Muscle of leg (tissue), 11 donors: ENCODE measurements around the gene SFXN5. TPM values are rescaled to one million over a fixed set of nuclear protein-coding genes. Genes with fewer than 3 reads are reported as not detected.
A peak's percentile ranks its signal among the peaks of the same experiment; 100 is the strongest.

ENCODE experiments used
- DNase-seq: peaks from one replicate; pipeline ENCODE4 v3.0.0; 2013
- H3K27ac ChIP-seq: one replicate; pipeline ENCODE4 v1.5.1; 2013; ENCODE audit warnings: mild to moderate bottlenecking, low read length, control low read depth
- H3K27me3 ChIP-seq: one replicate; pipeline ENCODE4 v1.6.1; 2013; ENCODE audit warnings: low read length; ENCODE audit not compliant: control insufficient read depth, insufficient read depth
- H3K36me3 ChIP-seq: one replicate; pipeline ENCODE4 v1.6.1; 2013; ENCODE audit warnings: low read length; ENCODE audit not compliant: control insufficient read depth, insufficient read depth
- H3K4me1 ChIP-seq: one replicate; pipeline ENCODE4 v1.6.1; 2013; ENCODE audit warnings: low read length; ENCODE audit not compliant: control insufficient read depth, insufficient read depth
- H3K4me3 ChIP-seq: one replicate; pipeline ENCODE4 v1.5.1; 2013; ENCODE audit warnings: low read length, control low read depth
- H3K9me3 ChIP-seq: replicated peaks from 2 replicates; pipeline ENCODE4 v1.6.1; 2013; ENCODE audit warnings: low read depth, low read length; ENCODE audit not compliant: control insufficient read depth
- WGBS: methylation state at CpG from one replicate; pipeline ENCODE4 v1.1.5; 2013; ENCODE audit warnings: missing lambda C conversion rate; ENCODE audit not compliant: insufficient coverage; 5-methylcytosine and 5-hydroxymethylcytosine counted together
- polyA plus RNA-seq, 8 donors: library from polyadenylated mRNA; unstranded; fragments of 120-200 nt; gene quantifications; one replicate each; pipeline versions ENCODE4 v1.2.1 to v1.2.3, GENCODE V29; 2013; ENCODE audit warnings: inconsistent platforms in 1 of 8, low replicate concordance in 1 of 8; ENCODE audit not compliant: insufficient read length in 8 of 8, insufficient read depth in 1 of 8
- total RNA-seq: library from RNA; stranded (reverse); fragments of 120-200 nt; gene quantifications from one replicate; pipeline ENCODE4 v1.2.4, GENCODE V29; 2013

The SFXN5 gene
- total and polyA plus RNA-seq, 9 donors = 6.0 to 9.0 (median 6.3) TPM

- DNase-seq = peak; percentile 21
- H3K4me3 ChIP-seq = no peak overlapping the region
- no peaks in the 10 kb centered on the region for H3K27me3 ChIP-seq
- H3K36me3 ChIP-seq = no peaks in the 10 kb centered on the region
- H3K27ac ChIP-seq = no peak overlapping the region
- H3K9me3 ChIP-seq = no peaks in the 10 kb centered on the region
- peaks cover 6% of the 10 kb centered on the region for H3K4me1 ChIP-seq
- 45% methylated on average over 7 of the region's 10 CpGs for WGBS
These were observed 107.9 kb downstream of the SFXN5 start for GRCh38 chr2:72963423-72964145.

GRCh38 chr2:72962911-72963310, 108.6 kb downstream of the SFXN5 start:
- WGBS = 69% methylated on average over 4 of the region's 7 CpGs
- no peaks in the 10 kb centered on the region for H3K27me3 ChIP-seq
- DNase-seq = no peak

GRCh38 chr2:72961853-72962468, 109.6 kb downstream of the SFXN5 start:
- no peak overlapping the region for H3K4me3 ChIP-seq
- H3K36me3 ChIP-seq = no peaks in the 10 kb centered on the region
- H3K27ac ChIP-seq = no peak overlapping the region
- DNase-seq = no peak
- H3K4me1 ChIP-seq = peaks cover 6% of the 10 kb centered on the region
- no peaks in the 10 kb centered on the region for H3K27me3 ChIP-seq
- H3K9me3 ChIP-seq = no peaks in the 10 kb centered on the region
- 55% methylated on average over 3 of the region's 8 CpGs for WGBS

More at GRCh38 chr2:72962911-72963310, 108.6 kb downstream of the SFXN5 start:
- no peaks in the 10 kb centered on the region for H3K36me3 ChIP-seq
- H3K9me3 ChIP-seq = no peaks in the 10 kb centered on the region
- peaks cover 6% of the 10 kb centered on the region for H3K4me1 ChIP-seq
- no peak overlapping the region for H3K4me3 ChIP-seq
- H3K27ac ChIP-seq = no peak overlapping the region

- 79% methylated on average over 24 of the region's 27 CpGs for WGBS
- no peaks in the 10 kb centered on the region for H3K36me3 ChIP-seq
- no peak for DNase-seq
These were observed 110.3 kb downstream of the SFXN5 start for GRCh38 chr2:72961036-72961720.

GRCh38 chr2:72959995-72960981, 111.2 kb downstream of the SFXN5 start:
- Histone ChIP-seq H3K4me3 (no peak overlapping the region), H3K36me3 (no peaks in the 10 kb centered on the region), H3K9me3 (no peaks in the 10 kb centered on the region), H3K4me1 (peaks cover 6% of the 10 kb centered on the region), H3K27ac (no peak overlapping the region), H3K27me3 (no peaks in the 10 kb centered on the region)
- no peak for DNase-seq
- 93% methylated on average over 26 of the region's 26 CpGs for WGBS

More at GRCh38 chr2:72961036-72961720, 110.3 kb downstream of the SFXN5 start:
- H3K27ac ChIP-seq = no peak overlapping the region
- H3K27me3 ChIP-seq = no peaks in the 10 kb centered on the region
- H3K9me3 ChIP-seq = no peaks in the 10 kb centered on the region
- peaks cover 6% of the 10 kb centered on the region for H3K4me1 ChIP-seq
- no peak overlapping the region for H3K4me3 ChIP-seq

GRCh38 chr2:72959554-72959953, 112.0 kb downstream of the SFXN5 start:
- Histone ChIP-seq H3K4me1 (peaks cover 14% of the 10 kb centered on the region), H3K36me3 (no peaks in the 10 kb centered on the region), H3K27ac (no peak overlapping the region), H3K27me3 (no peaks in the 10 kb centered on the region), H3K4me3 (no peak overlapping the region), H3K9me3 (no peaks in the 10 kb centered on the region)
- WGBS = 80% methylated on average over 7 of the region's 8 CpGs
- DNase-seq = no peak

GRCh38 chr2:72958542-72959385, 112.7 kb downstream of the SFXN5 start:
- no peak for DNase-seq
- Histone ChIP-seq H3K36me3 (no peaks in the 10 kb centered on the region), H3K9me3 (no peaks in the 10 kb centered on the region), H3K27me3 (no peaks in the 10 kb centered on the region), H3K27ac (no peak overlapping the region), H3K4me1 (peaks cover 21% of the 10 kb centered on the region), H3K4me3 (no peak overlapping the region)
- 86% methylated on average over 11 of the region's 13 CpGs for WGBS

GRCh38 chr2:72956936-72957335, 114.6 kb downstream of the SFXN5 start:
- Histone ChIP-seq H3K9me3 (no peaks in the 10 kb centered on the region), H3K27ac (no peak overlapping the region), H3K27me3 (no peaks in the 10 kb centered on the region), H3K4me3 (no peak overlapping the region), H3K36me3 (no peaks in the 10 kb centered on the region), H3K4me1 (peaks cover 17% of the 10 kb centered on the region)
- 75% methylated on average over 1 of the region's 3 CpGs for WGBS
- peak; percentile 51 for DNase-seq

- no peaks in the 10 kb centered on the region for H3K27me3 ChIP-seq
- 92% methylated on average over 2 of the region's 2 CpGs for WGBS
These were observed 115.5 kb downstream of the SFXN5 start for GRCh38 chr2:72956050-72956395.

More at GRCh38 chr2:72956050-72956395, 115.5 kb downstream of the SFXN5 start:
- Histone ChIP-seq H3K9me3 (no peaks in the 10 kb centered on the region), H3K4me3 (no peak overlapping the region), H3K4me1 (peaks cover 17% of the 10 kb centered on the region), H3K36me3 (no peaks in the 10 kb centered on the region), H3K27ac (no peak overlapping the region)
- DNase-seq = no peak
